ENCODE data around the gene SOD2.
"Not testable (repeated sequence)": the region's sequence is repeated elsewhere in the genome, so short reads cannot be mapped to it uniquely, and the experiment has no call there.

Gene SOD2

GRCh38 chr6:159716247-159717096, 23.4 kb upstream of the SOD2 start:
- no peak for DNase-seq (ENCODE audit: low read depth in 4 of 4, low spot score in 1 of 4)

- DNase-seq (ENCODE audit: low read depth in 4 of 4, low spot score in 1 of 4) = no peak
Measured at GRCh38 chr6:159715605-159716004, 22.6 kb upstream of the SOD2 start.

- no peak for DNase-seq (ENCODE audit: low read depth in 4 of 4, low spot score in 1 of 4)
Measured at GRCh38 chr6:159715166-159715565, 22.1 kb upstream of the SOD2 start.

- no peak for DNase-seq (ENCODE audit: low read depth in 4 of 4, low spot score in 1 of 4)
Measured at GRCh38 chr6:159714404-159714803, 21.4 kb upstream of the SOD2 start.

GRCh38 chr6:159713984-159714383, 20.9 kb upstream of the SOD2 start:
- no peak for DNase-seq (ENCODE audit: low read depth in 4 of 4, low spot score in 1 of 4)

GRCh38 chr6:159712389-159712788, 19.3 kb upstream of the SOD2 start:
- not testable (repeated sequence) for DNase-seq (ENCODE audit: low read depth in 4 of 4, low spot score in 1 of 4)

- DNase-seq (ENCODE audit: low read depth in 4 of 4, low spot score in 1 of 4) = not testable (repeated sequence)
Measured at GRCh38 chr6:159710603-159711002, 17.6 kb upstream of the SOD2 start.

- DNase-seq (ENCODE audit: low read depth in 4 of 4, low spot score in 1 of 4) = no peak
Measured at GRCh38 chr6:159701413-159701999, 8.5 kb upstream of the SOD2 start.

GRCh38 chr6:159700970-159701369, 7.9 kb upstream of the SOD2 start:
- no peak for DNase-seq (ENCODE audit: low read depth in 4 of 4, low spot score in 1 of 4)

- DNase-seq (ENCODE audit: low read depth in 4 of 4, low spot score in 1 of 4) = no peak
Measured at GRCh38 chr6:159695984-159696383, 2.9 kb upstream of the SOD2 start.

- peak in 1 of 4 experiments; percentile 6 for DNase-seq (ENCODE audit: low read depth in 4 of 4, low spot score in 1 of 4)
Measured at GRCh38 chr6:159693894-159694545, 979 bp upstream of the SOD2 start.

- peak in 3 of 4 experiments; percentile 26 to 39 (median 37) for DNase-seq (ENCODE audit: low read depth in 4 of 4, low spot score in 1 of 4)
Measured at GRCh38 chr6:159692303-159693127, 526 bp downstream of the SOD2 start.

GRCh38 chr6:159691963-159692287, 1.1 kb downstream of the SOD2 start:
- DNase-seq (ENCODE audit: low read depth in 4 of 4, low spot score in 1 of 4) = peak in 1 of 4 experiments; percentile 5

GRCh38 chr6:159691133-159691962, 1.7 kb downstream of the SOD2 start:
- DNase-seq (ENCODE audit: low read depth in 4 of 4, low spot score in 1 of 4) = no peak

GRCh38 chr6:159690135-159690534, 2.9 kb downstream of the SOD2 start:
- not testable (repeated sequence) for DNase-seq (ENCODE audit: low read depth in 4 of 4, low spot score in 1 of 4)

- DNase-seq (ENCODE audit: low read depth in 4 of 4, low spot score in 1 of 4) = no peak
Measured at GRCh38 chr6:159689001-159689400, 4.0 kb downstream of the SOD2 start.

- DNase-seq (ENCODE audit: low read depth in 4 of 4, low spot score in 1 of 4) = no peak
Measured at GRCh38 chr6:159688266-159688905, 4.7 kb downstream of the SOD2 start.

GRCh38 chr6:159687341-159687740, 5.7 kb downstream of the SOD2 start:
- no peak for DNase-seq (ENCODE audit: low read depth in 4 of 4, low spot score in 1 of 4)

- DNase-seq (ENCODE audit: low read depth in 4 of 4, low spot score in 1 of 4) = no peak
Measured at GRCh38 chr6:159686703-159687102, 6.3 kb downstream of the SOD2 start.

- DNase-seq (ENCODE audit: low read depth in 4 of 4, low spot score in 1 of 4) = no peak
Measured at GRCh38 chr6:159686040-159686439, 7.0 kb downstream of the SOD2 start.

Measured in stimulated activated CD4-positive, alpha-beta T cell treated with anti-CD3 and anti-CD28 coated beads, Interleukin-1b, Interleukin-23, amount 100 ng/mL, for 24 hours (primary cell).